Stomach (tissue), 9 donors: ENCODE measurements around the gene IGIP. TPM values are rescaled to one million over a fixed set of nuclear protein-coding genes. Genes with fewer than 3 reads are reported as not detected.

Experiments
- DNase-seq, 2 donors: peaks; one replicate each; pipeline versions ENCODE4 v3.0.0 to v3.0.0-alpha.2; 2013 to 2019
- H3K27ac ChIP-seq, 5 donors: fragments of 200-600 bp in 4 of 5; sonication (generic) in 4 of 5; one replicate each; pipeline ENCODE4 v1.5.1; 2013 to 2019; ENCODE audit warnings: mild to moderate bottlenecking in 1 of 5, moderate library complexity in 1 of 5
- H3K27me3 ChIP-seq, 3 donors: fragments of 200-600 bp; sonication (generic); one replicate each; pipeline ENCODE4 v1.5.1; 2017 to 2019; ENCODE audit warnings: mixed run types in 1 of 3
- H3K36me3 ChIP-seq, 4 donors: fragments of 200-600 bp; sonication (generic); 1 replicate in 3 of 4; 2 replicates in 1 of 4; pipeline ENCODE4 v1.5.1; 2016 to 2019
- H3K4me1 ChIP-seq, 4 donors: fragments of 200-600 bp; sonication (generic); one replicate each; pipeline ENCODE4 v1.5.1; 2016 to 2019
- H3K4me3 ChIP-seq, 4 donors: fragments of 200-600 bp; sonication (generic) in 3 of 4; one replicate each; pipeline ENCODE4 v1.5.1; 2016 to 2019; ENCODE audit warnings: mild to moderate bottlenecking in 1 of 4
- H3K9me3 ChIP-seq, 4 donors: fragments of 200-600 bp; sonication (generic); one replicate each; pipeline ENCODE4 v1.5.1; 2016 to 2019
- EP300 ChIP-seq: sonication (generic); formaldehyde crosslinking; IDR thresholded peaks from one replicate; pipeline ENCODE4 v1.6.1; 2017; ENCODE audit warnings: antibody characterized with exemption
- POLR2A ChIP-seq, 4 donors: fragments of 450-650 bp; IDR thresholded peaks; one replicate each; pipeline ENCODE4 v1.6.1; 2016; ENCODE audit warnings: antibody characterized with exemption in 4 of 4, control low read depth in 2 of 4, mild to moderate bottlenecking in 1 of 4, moderate library complexity in 1 of 4
- POLR2AphosphoS5 ChIP-seq, 3 donors: sonication (generic); formaldehyde crosslinking; IDR thresholded peaks; one replicate each; pipeline ENCODE4 v1.6.1; 2016; ENCODE audit warnings: antibody characterized with exemption in 3 of 3
- WGBS, 5 donors: extraction: QIAGEN DNeasy Blood & Tissue Kit in 3 of 5; methylation state at CpG; one replicate each; pipeline versions ENCODE4 v1.1.5 to v1.1.7; 2013 to 2018; 5-methylcytosine and 5-hydroxymethylcytosine counted together
- intact Hi-C: fragments of 100-400 bp; cut with DNase I; formaldehyde crosslinking; loops from one replicate; pipeline ENCODE4 v1.15.1; 2023; ENCODE audit warnings: low total_unique reads
- polyA plus RNA-seq, 3 donors: library from polyadenylated mRNA; stranded (reverse); fragments of 200-250 nt; gene quantifications; one replicate each; pipeline ENCODE4 v1.2.3, GENCODE V29; 2013
- total RNA-seq, 5 donors: library from RNA; depleted of rRNA; stranded (reverse); fragments of >200 nt; gene quantifications; one replicate each; pipeline versions ENCODE4 v1.1.0 to v1.2.3, GENCODE V29; 2014 to 2016
- TF ChIP-seq, protein P1 (sequence below), 7 experiments: fragments of 450-650 bp in 4 of 7; fragments of 200-600 bp in 3 of 7; sonication (generic) in 3 of 7; IDR thresholded peaks; one replicate each; pipeline ENCODE4 v1.5.1; 2016 to 2019; ENCODE audit warnings: antibody characterized with exemption in 7 of 7, control low read depth in 2 of 7, mild to moderate bottlenecking in 1 of 7
- donor health status: healthy with polysubstance abuse.
- donor health status: Bipolar disorder and iron deficiency.
- donor health status: healthy.

Gene IGIP
- total and polyA plus RNA-seq, 8 donors = 1.8 to 29.5 (median 6.4) TPM

DNA sequence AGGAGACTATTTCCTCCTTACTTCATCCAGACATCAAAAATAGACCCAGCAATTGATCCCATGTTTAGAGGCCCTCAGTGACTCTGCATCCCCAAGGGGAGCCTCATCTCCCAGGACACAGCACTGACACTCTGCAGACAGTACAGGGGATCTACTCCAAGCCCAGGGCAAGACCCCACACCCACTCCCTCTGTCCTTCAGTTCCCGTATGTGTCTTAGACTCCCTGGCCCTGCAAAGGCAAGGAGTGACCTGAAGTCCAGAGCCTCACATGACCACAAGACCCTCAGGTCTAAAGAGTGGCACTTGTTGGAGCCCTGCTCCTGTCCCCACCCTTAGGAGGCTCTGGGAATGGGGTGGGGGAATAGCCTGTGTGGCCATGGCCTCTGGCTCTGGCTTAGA is 21.7 kb downstream of the IGIP start:
- TF ChIP-seq POLR2A (IDR thresholded peaks at IDR 0.05) (no peak), POLR2AphosphoS5 (IDR thresholded peaks at IDR 0.05) (no peak), EP300 (no peak)
- TF ChIP-seq, protein P1, sequence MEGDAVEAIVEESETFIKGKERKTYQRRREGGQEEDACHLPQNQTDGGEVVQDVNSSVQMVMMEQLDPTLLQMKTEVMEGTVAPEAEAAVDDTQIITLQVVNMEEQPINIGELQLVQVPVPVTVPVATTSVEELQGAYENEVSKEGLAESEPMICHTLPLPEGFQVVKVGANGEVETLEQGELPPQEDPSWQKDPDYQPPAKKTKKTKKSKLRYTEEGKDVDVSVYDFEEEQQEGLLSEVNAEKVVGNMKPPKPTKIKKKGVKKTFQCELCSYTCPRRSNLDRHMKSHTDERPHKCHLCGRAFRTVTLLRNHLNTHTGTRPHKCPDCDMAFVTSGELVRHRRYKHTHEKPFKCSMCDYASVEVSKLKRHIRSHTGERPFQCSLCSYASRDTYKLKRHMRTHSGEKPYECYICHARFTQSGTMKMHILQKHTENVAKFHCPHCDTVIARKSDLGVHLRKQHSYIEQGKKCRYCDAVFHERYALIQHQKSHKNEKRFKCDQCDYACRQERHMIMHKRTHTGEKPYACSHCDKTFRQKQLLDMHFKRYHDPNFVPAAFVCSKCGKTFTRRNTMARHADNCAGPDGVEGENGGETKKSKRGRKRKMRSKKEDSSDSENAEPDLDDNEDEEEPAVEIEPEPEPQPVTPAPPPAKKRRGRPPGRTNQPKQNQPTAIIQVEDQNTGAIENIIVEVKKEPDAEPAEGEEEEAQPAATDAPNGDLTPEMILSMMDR (IDR thresholded peaks at IDR 0.05) = no peak
- WGBS, 5 donors = 75 to 100% (median 83%) methylated on average over 1 of the region's 1 CpG
- Histone ChIP-seq H3K9me3 (no peaks in the 10 kb centered on the region), H3K4me3 (no peak overlapping the region), H3K36me3 (no peaks in the 10 kb centered on the region), H3K27me3 (peaks cover 0 to 8% (median 4%) of the 10 kb centered on the region in 3 donors), H3K4me1 (peaks cover 29 to 53% (median 42%) of the 10 kb centered on the region in 4 donors), H3K27ac (no peak overlapping the region)
- no peak for DNase-seq
- intact Hi-C loops = loop anchor here (5.0 kb wide), 1 partner anchor 40 kb away; no protein-coding TSS in a partner anchor

GRCh38 chr5:140148508-140148907 is 22.8 kb downstream of the IGIP start:
- no peak overlapping the region for H3K4me3 ChIP-seq
- 25 to 40% (median 29%) methylated on average over 6 of the region's 6 CpGs for WGBS, 5 donors
- TF ChIP-seq, protein P1 (IDR thresholded peaks at IDR 0.05) = no peak
- TF ChIP-seq POLR2AphosphoS5 (IDR thresholded peaks at IDR 0.05) = no peak
- TF ChIP-seq POLR2A (IDR thresholded peaks at IDR 0.05) = no peak
- TF ChIP-seq EP300 = no peak
- DNase-seq = peak in 1 of 2 donors; percentile 62
- H3K27ac ChIP-seq = no peak overlapping the region
- H3K36me3 ChIP-seq = no peaks in the 10 kb centered on the region
- peaks cover 0 to 8% (median 4%) of the 10 kb centered on the region in 3 donors for H3K27me3 ChIP-seq
- peaks cover 30 to 53% (median 42%) of the 10 kb centered on the region in 4 donors for H3K4me1 ChIP-seq
- H3K9me3 ChIP-seq = no peaks in the 10 kb centered on the region
- intact Hi-C loops = loop anchor here (5.0 kb wide), 1 partner anchor 41 kb away; no protein-coding TSS in a partner anchor

DNA sequence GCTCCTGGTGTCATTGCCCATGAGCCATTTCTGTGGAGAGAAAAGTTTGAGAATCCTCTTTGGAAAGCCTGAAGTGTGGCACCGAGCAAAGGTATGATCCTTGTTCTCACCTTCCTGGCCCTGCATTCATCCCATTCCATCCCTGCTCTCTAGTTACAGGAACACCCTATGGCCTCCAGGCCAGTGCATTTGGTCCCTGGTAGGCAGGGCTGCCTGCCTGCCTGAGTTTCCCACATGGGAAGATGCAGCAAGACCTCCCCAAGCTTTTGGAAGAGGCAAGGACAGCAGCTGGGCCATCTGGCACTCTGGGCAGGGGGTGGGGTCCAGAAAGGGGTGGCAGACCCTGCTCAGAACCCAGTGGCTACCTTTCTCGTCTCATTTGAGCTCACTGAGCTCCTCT is 24.5 kb downstream of the IGIP start:
- peaks cover 0 to 8% (median 4%) of the 10 kb centered on the region in 3 donors for H3K27me3 ChIP-seq
- no peak overlapping the region for H3K4me3 ChIP-seq
- WGBS, 5 donors = 82 to 96% (median 95%) methylated on average over 2 of the region's 2 CpGs
- no peak for TF ChIP-seq POLR2AphosphoS5 (IDR thresholded peaks at IDR 0.05)
- no peak for TF ChIP-seq POLR2A (IDR thresholded peaks at IDR 0.05)
- no peak overlapping the region for H3K27ac ChIP-seq
- no peak for DNase-seq
- intact Hi-C loops = no loop called here
- peaks cover 29 to 45% (median 35%) of the 10 kb centered on the region in 4 donors for H3K4me1 ChIP-seq
- H3K36me3 ChIP-seq = no peaks in the 10 kb centered on the region
- no peaks in the 10 kb centered on the region for H3K9me3 ChIP-seq

DNA sequence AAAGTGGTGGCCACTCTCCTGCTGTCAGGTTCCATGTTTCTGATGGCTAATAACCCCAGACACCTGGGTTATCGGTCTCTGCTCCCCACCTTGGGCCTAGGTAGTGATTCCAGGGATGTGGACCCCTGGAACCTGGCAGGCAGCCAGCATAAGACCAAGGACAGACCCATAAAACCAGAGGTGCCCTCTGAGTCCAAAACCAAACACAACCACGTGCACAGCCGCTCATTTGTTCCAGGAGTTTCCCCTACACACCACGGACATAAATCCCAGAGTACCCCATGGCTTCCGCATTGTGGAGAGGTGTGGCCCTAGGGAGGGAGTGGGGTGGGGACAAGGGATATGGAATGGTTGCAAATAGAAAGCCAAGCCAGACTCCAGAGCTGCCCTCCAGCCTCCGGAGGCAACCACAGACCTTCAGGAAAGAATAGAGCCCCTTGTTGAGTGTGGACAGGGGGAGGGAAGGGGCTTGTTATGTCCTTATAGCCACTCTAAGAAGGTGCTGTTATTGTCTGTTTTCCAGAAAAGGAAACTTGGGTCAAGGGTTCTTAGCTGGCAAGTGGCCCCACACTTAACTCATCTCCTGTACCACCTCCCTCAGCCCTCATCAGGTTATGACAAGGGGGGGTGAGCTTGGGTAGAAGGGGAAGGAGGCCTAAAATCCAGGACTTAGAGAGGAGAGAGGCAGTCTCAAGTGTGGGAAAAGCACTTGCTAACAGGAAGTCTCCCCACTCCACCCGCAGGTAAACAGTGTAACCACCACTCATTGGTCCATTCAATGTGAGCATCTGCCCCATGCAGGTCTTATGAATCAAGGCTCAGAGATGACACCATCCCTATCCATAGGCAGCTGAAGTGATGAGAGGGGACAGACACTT is 25.6 kb downstream of the IGIP start:
- peak in 1 of 2 donors; percentile 56 for DNase-seq
- H3K4me3 ChIP-seq = no peak overlapping the region
- intact Hi-C loops = no loop called here
- no peaks in the 10 kb centered on the region for H3K36me3 ChIP-seq
- H3K27ac ChIP-seq = no peak overlapping the region
- peaks cover 17 to 34% (median 28%) of the 10 kb centered on the region in 4 donors for H3K4me1 ChIP-seq
- TF ChIP-seq, protein P1 (IDR thresholded peaks at IDR 0.05) = no peak
- TF ChIP-seq EP300 (no peak), POLR2A (IDR thresholded peaks at IDR 0.05) (no peak), POLR2AphosphoS5 (IDR thresholded peaks at IDR 0.05) (no peak)
- WGBS, 5 donors = 54 to 71% (median 57%) methylated on average over 7 of the region's 7 CpGs
- no peaks in the 10 kb centered on the region for H3K9me3 ChIP-seq
- H3K27me3 ChIP-seq = peaks cover 0 to 1% (median 0%) of the 10 kb centered on the region in 3 donors
